GM18951 (cell line): ENCODE measurements around the gene ATOH7.
"Not testable (repeated sequence)": the region's sequence is repeated elsewhere in the genome, so short reads cannot be mapped to it uniquely, and the experiment has no call there.

Source experiments
- POLR2A ChIP-seq: IDR thresholded peaks from 4 replicates; pipeline ENCODE4 v1.6.1; 2011; ENCODE audit warnings: mild to moderate bottlenecking; ENCODE audit not compliant: insufficient read length, insufficient read depth; ENCODE audit errors: extremely low read depth
- in situ Hi-C: fragments of 300-500 bp; cut with MboI; formaldehyde crosslinking; loops from one replicate; pipeline ENCODE4 v1.12.0; 2022; ENCODE audit warnings: low sequenced_read_pairs, mixed read lengths, inconsistent platforms; ENCODE audit not compliant: unreplicated experiment

ATOH7 gene

DNA sequence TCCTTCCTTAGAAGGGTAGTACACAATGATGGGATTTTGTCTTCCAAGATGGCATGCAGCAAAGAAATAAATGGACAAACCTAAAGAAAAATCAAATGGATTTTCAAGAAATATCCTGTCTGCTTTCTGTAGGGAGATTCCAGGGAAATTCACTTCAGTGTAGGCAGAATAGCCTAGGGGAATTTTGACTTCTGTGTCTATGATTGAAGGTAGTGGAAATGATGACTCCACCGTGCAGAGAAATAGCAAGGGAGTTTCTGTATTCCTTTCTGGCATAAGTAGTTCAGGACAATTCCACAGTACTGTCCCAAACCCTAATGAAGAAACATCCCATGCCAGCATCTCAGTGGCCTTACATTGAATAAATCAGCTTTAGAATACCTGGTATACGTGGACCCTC, 9.5 kb downstream of the ATOH7 start:
- no peak for TF ChIP-seq POLR2A
- in situ Hi-C loops: no loop called here

- in situ Hi-C loops: no loop called here
- no peak for TF ChIP-seq POLR2A
Observed at GRCh38 chr10:68221196-68221595, 10.7 kb downstream of the ATOH7 start.

DNA sequence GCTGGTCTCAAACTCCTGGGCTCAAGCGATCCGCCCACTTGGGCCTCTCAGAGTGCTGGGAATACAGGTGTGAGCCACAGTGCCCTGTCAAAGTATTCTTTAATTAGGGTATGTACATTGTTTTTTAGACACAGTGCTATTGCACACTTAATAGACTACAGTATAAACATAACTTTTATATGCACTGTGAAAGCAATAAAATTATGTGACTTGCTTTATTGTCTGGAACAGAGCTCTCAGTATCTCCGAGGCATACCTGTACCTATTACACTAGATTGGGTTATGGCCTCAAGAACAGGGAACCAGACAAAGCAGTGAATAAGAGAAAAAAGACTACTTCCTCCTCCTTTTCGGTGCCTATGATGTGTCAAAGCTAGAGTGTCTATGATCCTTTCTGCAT, 13.1 kb downstream of the ATOH7 start:
- in situ Hi-C loops: loop anchor here (10.0 kb wide), 1 partner anchor 86 kb away; no protein-coding TSS in a partner anchor

DNA sequence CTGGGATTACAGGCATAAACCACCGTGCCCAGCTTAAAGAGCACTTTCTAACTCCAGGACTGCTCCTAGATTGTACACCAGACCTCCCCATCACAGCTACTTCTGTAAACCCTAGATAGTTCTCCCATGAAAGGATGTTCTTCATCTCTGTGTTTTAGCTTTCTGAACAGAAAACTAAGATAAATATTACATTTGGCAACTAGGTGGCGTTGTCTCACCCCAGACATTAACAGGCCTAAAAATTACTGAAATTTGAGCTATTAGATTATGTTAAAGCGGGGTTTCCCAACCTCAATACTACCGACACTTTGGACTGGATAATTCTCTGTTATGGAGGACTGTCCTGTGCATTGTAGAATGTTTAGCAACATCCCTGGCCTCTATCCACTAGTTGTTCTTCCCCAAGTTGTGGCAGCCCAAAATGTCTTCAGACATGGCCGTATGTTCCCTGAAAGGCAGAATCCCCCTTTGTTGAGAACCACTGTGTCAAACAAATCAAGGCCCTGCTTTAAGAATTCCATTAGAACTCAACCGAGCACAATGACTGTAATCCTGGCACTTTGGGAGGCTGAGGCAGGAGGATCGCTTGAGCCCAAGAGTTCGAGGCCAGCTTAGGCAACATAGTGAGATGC, 19.1 kb downstream of the ATOH7 start:
- in situ Hi-C loops: loop anchor here (10.0 kb wide), 1 partner anchor 92 kb away; no protein-coding TSS in a partner anchor
- TF ChIP-seq POLR2A: no peak

More for the DNA sequence above, 13.1 kb downstream of the ATOH7 start:
- no peak for TF ChIP-seq POLR2A

- TF ChIP-seq POLR2A: no peak
- in situ Hi-C loops: loop anchor here (10.0 kb wide), 1 partner anchor 93 kb away; no protein-coding TSS in a partner anchor
Observed at GRCh38 chr10:68211669-68212068, 20.2 kb downstream of the ATOH7 start.

DNA sequence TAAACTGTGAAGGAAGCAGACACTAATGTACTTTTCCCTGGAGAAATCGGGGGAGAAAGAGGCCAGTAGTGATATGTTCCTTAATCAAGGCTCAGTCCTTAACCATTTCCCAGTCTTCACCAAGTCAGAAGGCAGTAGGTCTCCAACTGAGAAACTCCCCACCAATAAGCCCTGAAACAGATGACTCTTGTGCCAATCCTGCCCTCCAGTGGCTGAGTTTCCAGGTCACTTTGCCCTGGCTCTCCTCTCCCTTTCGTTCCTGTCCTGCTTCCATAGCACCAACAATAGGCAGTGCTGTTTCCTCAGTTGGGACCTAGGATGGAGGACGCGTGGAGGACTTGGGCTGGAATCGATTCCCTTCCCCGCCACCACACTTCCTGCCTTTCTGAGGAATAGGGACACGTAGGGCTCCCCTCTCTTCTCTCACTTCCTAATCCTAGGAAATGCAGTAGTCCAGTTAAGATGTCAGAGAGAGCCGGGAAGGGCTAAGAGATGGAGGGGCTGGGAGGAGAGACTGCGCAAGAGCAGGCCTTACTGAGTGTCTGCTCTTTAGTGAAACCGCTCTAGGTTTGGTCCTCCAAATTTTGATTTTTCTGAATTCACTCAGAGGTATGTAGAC, 23.4 kb downstream of the ATOH7 start:
- TF ChIP-seq POLR2A: no peak
- in situ Hi-C loops: no loop called here

GRCh38 chr10:68202960-68203353, 29.0 kb downstream of the ATOH7 start:
- in situ Hi-C loops: no loop called here

GRCh38 chr10:68196701-68197100, 35.2 kb downstream of the ATOH7 start:
- TF ChIP-seq POLR2A: no peak
- in situ Hi-C loops: no loop called here

More at GRCh38 chr10:68202960-68203353, 29.0 kb downstream of the ATOH7 start:
- TF ChIP-seq POLR2A: no peak

DNA sequence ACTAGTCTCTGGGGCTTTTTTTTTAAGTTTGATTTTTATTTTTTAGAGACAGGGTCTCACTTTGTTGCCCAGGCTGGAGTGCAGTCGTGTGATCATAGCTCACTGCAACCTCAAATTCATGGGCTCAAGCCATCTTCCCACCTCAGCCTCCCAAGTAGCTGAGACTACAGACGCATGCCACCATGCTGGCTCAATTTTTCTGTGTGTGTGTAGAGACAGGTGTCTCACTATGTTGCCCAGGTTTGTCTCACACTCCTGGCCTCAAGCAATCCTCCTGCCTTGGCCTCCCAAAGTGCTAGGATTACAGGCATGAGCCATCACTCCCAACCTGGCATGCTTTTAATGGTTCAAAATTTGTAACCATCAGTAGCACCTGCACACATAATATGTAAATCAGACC, 36.1 kb downstream of the ATOH7 start:
- in situ Hi-C loops: not testable (repeated sequence)

DNA sequence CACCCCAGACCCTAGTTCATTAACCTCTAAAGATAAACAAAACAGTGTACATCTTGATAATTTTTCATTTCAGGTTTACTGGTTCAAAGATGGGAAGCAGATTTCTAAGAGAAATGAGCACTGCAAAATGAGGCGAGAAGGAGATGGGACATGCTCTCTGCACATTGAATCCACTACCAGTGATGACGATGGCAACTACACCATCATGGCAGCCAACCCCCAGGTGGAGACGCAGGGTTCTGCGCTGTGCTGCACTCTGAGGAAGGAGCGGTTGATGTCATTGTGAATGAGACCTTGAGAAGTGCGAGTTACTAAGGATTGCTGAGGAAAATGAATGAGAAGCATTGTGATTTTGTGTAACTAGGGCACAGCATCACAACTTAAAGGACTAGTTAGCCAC, 37.6 kb downstream of the ATOH7 start:
- TF ChIP-seq POLR2A: no peak
- in situ Hi-C loops: no loop called here

- in situ Hi-C loops: no loop called here
- no peak for TF ChIP-seq POLR2A
Observed at GRCh38 chr10:68192113-68192512, 39.8 kb downstream of the ATOH7 start.

DNA sequence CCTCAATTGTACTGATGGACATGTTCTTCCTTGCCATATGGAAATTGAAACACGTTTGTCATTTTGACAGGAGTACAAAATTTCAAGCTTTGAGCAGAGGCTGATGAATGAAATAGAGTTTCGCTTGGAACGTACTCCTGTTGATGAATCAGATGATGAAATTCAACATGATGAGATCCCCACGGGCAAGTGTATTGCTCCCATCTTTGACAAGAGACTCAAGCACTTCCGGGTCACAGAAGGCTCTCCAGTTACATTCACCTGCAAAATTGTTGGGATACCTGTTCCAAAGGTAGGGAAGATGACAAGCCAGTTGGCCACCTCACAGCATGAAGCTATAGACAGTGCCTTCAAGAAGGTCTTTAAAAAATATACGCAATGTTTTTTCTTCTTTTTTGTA, 43.1 kb downstream of the ATOH7 start:
- no peak for TF ChIP-seq POLR2A
- in situ Hi-C loops: no loop called here

GRCh38 chr10:68185085-68185484, 46.8 kb downstream of the ATOH7 start:
- no peak for TF ChIP-seq POLR2A
- in situ Hi-C loops: no loop called here

GRCh38 chr10:68184546-68184945, 47.4 kb downstream of the ATOH7 start:
- TF ChIP-seq POLR2A: no peak
- in situ Hi-C loops: no loop called here
